ENCODE measurements around the gene PLEKHG2.

The PLEKHG2 gene

DNA sequence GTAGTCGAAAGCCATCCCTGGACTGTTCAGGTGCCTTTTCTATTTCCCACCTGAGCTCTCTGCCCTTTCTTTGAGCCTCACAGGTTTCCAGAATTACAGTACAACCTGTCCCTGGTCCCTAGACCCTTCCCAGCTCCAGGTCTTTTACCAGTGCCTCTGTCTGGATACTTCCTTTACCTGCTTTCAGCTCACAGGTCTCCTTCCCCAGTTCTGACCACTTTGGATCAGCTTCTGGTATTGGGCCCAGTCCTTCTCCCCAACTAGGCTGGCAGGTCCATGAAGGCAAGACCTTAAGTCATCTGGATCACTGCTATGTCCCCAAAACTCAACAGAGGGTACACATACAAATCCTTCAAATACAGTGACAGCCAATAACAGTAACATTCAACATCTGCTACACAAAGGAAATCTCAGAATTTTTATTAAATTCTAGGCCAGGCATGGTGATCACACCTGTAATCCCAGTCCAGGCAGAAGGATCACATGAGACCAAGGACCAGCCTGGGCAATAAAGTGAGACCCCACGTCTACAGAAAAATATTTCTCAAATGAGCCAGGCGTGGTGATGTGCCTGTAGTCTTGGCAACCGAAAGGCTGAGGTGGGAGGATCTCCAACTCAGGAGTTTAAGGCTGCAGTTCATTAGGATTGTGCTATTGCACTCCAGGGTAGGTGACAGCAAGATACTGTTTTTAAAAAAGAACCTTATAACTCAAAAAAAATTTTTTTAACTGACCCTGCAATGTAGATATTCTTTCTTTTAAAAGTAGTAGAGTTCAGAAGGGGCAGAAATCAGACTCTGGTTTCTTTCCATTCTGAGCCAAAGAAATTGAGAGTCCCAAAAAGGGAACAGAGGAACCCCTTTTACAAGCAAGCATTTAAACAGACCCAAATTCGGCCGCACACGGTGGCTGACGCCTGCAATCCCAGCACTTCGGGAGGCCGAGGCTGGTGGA lies 21.9 kb downstream of the PLEKHG2 start:
- H3K79me2 ChIP-seq (ENCODE audit: control insufficient read depth, insufficient read depth, low read length, unreplicated experiment) = peaks cover 25% of the 10 kb centered on the region
- H3K4me3 ChIP-seq (ENCODE audit: low read depth, low read length) = peak overlapping the region; percentile 92
- H3K4me1 ChIP-seq (ENCODE audit: control insufficient read depth, insufficient read depth, low read length, unreplicated experiment) = peaks cover 11% of the 10 kb centered on the region
- H3K36me3 ChIP-seq (ENCODE audit: insufficient read depth, low read length) = peaks cover 18% of the 10 kb centered on the region; the same call in 1 of the 2 replicates
- H2AFZ ChIP-seq (ENCODE audit: low read length, unreplicated experiment) = no peak overlapping the region
- peak overlapping the region; percentile 62 for H3K27ac ChIP-seq (ENCODE audit: low read depth, low read length)
- H3K27me3 ChIP-seq (ENCODE audit: insufficient read depth, low read length) = no peaks in the 10 kb centered on the region

DNA sequence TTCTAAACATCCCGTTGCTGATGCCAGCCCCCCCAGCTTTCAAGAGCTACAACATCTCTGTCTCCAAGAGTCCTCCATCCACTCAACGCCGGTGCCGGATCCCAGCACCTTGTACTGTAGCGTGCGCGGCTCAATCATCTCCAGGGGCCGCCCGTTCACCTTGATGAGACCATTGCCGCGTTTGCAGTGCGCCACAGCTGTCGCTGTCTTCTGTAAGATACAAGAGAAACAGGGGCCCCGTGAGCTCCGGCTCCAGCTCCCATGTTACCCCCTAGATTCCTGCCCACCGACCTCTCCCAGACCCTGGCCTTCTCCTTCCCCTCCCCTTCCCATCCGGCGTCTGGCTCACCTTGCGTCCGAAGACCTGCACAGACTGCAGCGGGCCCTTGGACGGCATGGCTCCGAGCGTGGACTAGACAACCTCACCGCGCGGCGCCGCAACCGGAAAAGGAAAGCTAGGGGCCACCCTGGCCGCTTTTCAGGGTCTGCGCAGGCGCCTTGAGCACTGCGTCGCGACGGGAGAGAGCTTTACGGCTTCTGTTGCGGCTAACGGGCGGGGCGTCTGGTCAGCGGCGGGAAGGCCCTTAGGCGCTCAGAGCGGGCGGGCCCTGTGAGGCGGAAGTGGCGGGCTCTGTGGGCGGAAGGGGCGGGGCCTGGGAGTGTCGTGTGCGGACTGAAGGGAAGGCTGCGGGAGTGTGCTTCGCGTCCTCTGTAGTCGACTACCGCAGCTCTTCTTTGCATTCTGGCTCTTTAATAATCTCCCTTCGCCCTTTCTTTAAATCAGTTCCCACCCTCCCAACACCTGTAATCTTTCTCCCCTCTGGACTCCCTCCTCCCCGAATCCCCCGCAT lies 23.3 kb downstream of the PLEKHG2 start, which contains the start of gene RPS16:
Gene RPS16 (minus strand): TSS at position 451 of the 851 bp plus-strand sequence. CDS start 54 bp downstream, at position 397.
- peak within 1 kb of the TSS; percentile 92 for H3K4me3 ChIP-seq (ENCODE audit: low read depth, low read length)
- no peak within 1 kb of the TSS for H2AFZ ChIP-seq (ENCODE audit: low read length, unreplicated experiment)
- H3K36me3 ChIP-seq (ENCODE audit: insufficient read depth, low read length) = peaks cover 18% of the 10 kb centered on the region; the same call in 1 of the 2 replicates
- peak within 1 kb of the TSS; percentile 73 for H3K27ac ChIP-seq (ENCODE audit: low read depth, low read length)
- peaks cover 25% of the 10 kb centered on the region for H3K79me2 ChIP-seq (ENCODE audit: control insufficient read depth, insufficient read depth, low read length, unreplicated experiment)
- no peaks in the 10 kb centered on the region for H3K27me3 ChIP-seq (ENCODE audit: insufficient read depth, low read length)
- H3K4me1 ChIP-seq (ENCODE audit: control insufficient read depth, insufficient read depth, low read length, unreplicated experiment) = peaks cover 11% of the 10 kb centered on the region

- H3K27me3 ChIP-seq (ENCODE audit: insufficient read depth, low read length) = no peaks in the 10 kb centered on the region
- peaks cover 18% of the 10 kb centered on the region; the same call in 1 of the 2 replicates for H3K36me3 ChIP-seq (ENCODE audit: insufficient read depth, low read length)
- H2AFZ ChIP-seq (ENCODE audit: low read length, unreplicated experiment) = no peak overlapping the region
- H3K27ac ChIP-seq (ENCODE audit: low read depth, low read length) = peak overlapping the region; percentile 47
- peaks cover 25% of the 10 kb centered on the region for H3K79me2 ChIP-seq (ENCODE audit: control insufficient read depth, insufficient read depth, low read length, unreplicated experiment)
- peak overlapping the region; percentile 92 for H3K4me3 ChIP-seq (ENCODE audit: low read depth, low read length)
- peaks cover 11% of the 10 kb centered on the region for H3K4me1 ChIP-seq (ENCODE audit: control insufficient read depth, insufficient read depth, low read length, unreplicated experiment)
Observed at GRCh38 chr19:39436350-39436716, 23.9 kb downstream of the PLEKHG2 start.

DNA sequence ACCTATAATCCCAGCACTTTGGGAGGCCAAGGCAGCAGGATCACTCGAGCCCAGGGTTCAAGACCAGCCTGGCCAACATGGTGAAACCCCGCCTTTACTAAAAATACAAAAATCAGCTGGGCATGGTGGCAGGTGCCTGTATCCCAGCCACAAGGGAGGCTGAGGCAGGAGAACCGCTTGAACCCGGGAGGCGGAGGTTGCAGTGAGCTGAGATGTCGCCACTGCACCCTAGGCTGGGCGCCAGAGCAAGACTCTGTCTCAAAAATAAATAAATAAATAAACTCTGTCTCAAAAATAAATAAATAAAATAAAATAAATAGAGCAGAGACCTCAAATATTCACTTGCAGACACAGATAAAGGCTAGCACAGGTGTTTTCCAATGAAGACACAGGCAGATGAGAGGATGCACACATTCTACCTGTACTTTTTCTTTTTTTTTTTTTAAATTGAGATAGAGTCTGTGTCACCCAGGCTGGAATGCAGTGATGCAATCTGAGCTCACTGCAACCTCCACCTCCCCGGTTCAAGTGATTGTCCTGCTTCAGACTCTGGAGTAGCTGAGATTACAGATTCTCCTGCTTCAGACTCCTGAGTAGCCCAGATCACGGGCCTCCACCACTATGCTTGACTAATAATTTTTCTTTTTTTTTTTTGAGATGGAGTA lies 25.9 kb downstream of the PLEKHG2 start:
- no peak overlapping the region for H3K4me3 ChIP-seq (ENCODE audit: low read depth, low read length)
- no peaks in the 10 kb centered on the region for H3K27me3 ChIP-seq (ENCODE audit: insufficient read depth, low read length)
- H3K27ac ChIP-seq (ENCODE audit: low read depth, low read length) = no peak overlapping the region
- peaks cover 12% of the 10 kb centered on the region; the same call in 1 of the 2 replicates for H3K36me3 ChIP-seq (ENCODE audit: insufficient read depth, low read length)
- peaks cover 23% of the 10 kb centered on the region for H3K79me2 ChIP-seq (ENCODE audit: control insufficient read depth, insufficient read depth, low read length, unreplicated experiment)
- peaks cover 10% of the 10 kb centered on the region for H3K4me1 ChIP-seq (ENCODE audit: control insufficient read depth, insufficient read depth, low read length, unreplicated experiment)
- H2AFZ ChIP-seq (ENCODE audit: low read length, unreplicated experiment) = no peak overlapping the region

DNA sequence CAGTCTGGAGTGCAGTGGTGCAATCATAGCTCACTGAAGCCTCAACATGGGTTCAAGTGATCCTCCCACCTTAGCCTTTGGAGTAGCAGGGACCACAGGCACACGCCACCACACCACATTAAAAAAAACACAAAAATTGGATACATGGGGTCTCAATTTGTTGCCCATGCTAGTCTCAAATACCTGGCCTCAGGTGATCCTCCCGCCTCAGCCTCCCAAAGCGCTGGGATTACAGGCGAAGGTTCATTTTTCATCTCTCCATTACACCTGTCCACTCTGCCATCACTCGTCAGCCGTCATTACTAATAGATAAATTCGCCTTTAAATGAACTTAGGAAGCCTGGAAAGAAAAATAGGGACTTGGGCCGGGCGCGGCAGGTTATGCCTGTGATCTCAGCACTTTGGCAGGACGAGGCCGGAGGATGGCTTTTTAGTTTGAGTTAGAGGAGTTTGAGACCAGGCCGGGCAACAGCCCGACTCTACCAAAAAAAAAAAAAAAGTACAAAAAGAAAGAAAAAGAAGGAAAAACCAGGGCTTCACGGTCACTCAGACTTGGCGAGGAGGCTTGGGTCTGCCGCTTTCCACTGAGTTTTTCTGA lies 32.2 kb downstream of the PLEKHG2 start:
- Histone ChIP-seq H3K27me3 (ENCODE audit: insufficient read depth, low read length) (no peaks in the 10 kb centered on the region), H3K79me2 (ENCODE audit: control insufficient read depth, insufficient read depth, low read length, unreplicated experiment) (peaks cover 50% of the 10 kb centered on the region), H2AFZ (ENCODE audit: low read length, unreplicated experiment) (peak overlapping the region; percentile 65), H3K4me3 (ENCODE audit: low read depth, low read length) (peak overlapping the region; percentile 98), H3K4me1 (ENCODE audit: control insufficient read depth, insufficient read depth, low read length, unreplicated experiment) (peaks cover 15% of the 10 kb centered on the region), H3K27ac (ENCODE audit: low read depth, low read length) (peak overlapping the region; percentile 89), H3K36me3 (ENCODE audit: insufficient read depth, low read length) (no peaks in the 10 kb centered on the region)

DNA sequence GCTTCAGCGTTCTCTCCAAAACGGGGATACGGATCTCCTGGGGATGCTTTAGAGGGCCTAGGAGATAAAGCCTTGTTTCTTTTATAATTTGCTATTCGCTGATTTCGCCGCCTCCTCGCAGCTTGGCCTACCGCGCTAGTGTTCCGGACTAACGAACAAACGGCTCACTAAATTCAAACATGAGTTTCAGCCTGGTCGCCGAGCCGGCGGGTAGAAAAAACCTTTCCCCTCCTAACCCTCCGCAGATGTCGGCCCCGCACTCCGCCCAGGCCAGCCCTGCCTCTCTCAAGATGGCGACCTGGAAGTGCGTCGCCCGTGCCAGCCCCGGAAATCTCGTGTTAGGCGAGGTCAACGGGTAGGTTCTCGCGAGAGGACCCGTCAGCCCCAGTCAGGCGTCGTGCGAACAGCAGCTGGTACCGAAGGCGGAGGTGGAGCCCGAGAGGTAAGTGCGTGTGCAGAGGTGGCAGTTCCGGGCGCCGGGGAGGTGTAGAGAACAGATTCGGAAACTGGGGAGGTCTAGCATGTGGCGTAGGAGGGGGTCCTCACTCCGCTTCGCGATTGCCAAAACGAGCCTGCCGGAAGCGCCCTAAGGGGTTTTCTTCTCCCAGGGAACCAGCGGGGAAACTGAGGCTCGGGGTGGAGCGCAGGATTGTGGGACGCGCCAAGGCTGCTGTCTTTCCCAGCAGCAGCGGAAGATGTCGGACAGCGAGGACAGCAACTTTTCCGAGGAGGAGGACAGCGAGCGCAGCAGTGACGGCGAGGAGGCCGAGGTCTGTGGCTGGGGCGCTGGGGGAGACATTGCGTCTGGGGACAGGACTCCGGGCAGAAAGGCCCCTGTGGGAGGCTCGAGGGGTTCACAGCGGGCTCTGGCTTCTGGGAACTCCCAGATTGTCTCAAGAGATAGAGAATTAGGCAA lies 33.0 kb downstream of the PLEKHG2 start, which contains the start of gene SUPT5H:
Gene SUPT5H (plus strand): TSS at position 387 of the 916 bp plus-strand sequence. CDS start 309 bp downstream, at position 696.
- peaks cover 15% of the 10 kb centered on the region for H3K4me1 ChIP-seq (ENCODE audit: control insufficient read depth, insufficient read depth, low read length, unreplicated experiment)
- peak within 1 kb of the TSS; percentile 85 for H2AFZ ChIP-seq (ENCODE audit: low read length, unreplicated experiment)
- no peaks in the 10 kb centered on the region for H3K36me3 ChIP-seq (ENCODE audit: insufficient read depth, low read length)
- H3K27me3 ChIP-seq (ENCODE audit: insufficient read depth, low read length) = no peaks in the 10 kb centered on the region
- peaks cover 58% of the 10 kb centered on the region for H3K79me2 ChIP-seq (ENCODE audit: control insufficient read depth, insufficient read depth, low read length, unreplicated experiment)
- H3K4me3 ChIP-seq (ENCODE audit: low read depth, low read length) = peak within 1 kb of the TSS; percentile 98
- H3K27ac ChIP-seq (ENCODE audit: low read depth, low read length) = peak within 1 kb of the TSS; percentile 89

DNA sequence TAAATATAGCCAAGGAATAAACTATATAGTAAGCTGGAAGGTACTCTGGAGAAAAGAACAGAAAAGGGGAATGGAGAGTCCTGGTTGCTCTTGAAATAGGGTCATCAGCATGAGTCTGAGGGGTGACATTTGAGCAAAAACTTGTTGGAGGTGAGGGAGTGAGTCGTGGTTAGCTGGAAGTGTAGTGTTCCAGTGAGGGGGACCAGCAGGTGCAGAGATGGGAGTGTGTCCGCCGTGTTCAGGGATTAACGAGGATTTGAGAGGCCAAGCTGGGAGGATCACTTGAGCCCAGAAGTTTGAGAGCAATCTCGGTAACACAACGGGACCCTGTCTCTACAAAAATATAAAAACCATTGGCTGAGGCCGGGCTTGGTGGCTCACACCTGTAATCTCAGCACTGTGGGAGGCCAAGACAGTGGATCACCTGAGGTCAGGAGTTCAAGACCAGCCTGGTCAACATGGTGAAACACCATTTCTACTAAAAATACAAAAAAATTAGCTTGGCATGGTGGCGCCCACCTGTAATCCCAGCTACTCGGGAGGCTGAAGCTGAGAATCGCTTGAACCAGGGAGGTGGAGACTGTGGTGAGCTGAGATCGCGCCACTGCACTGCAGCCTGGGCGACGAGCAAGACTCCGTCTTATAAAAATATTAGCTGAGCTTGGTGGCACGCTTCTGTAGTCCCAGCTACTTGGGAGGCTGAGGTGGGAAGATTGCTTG lies 34.1 kb downstream of the PLEKHG2 start:
- peak overlapping the region; percentile 89; the same call in 1 of the 2 replicates for H3K27ac ChIP-seq (ENCODE audit: low read depth, low read length)
- peaks cover 15% of the 10 kb centered on the region for H3K4me1 ChIP-seq (ENCODE audit: control insufficient read depth, insufficient read depth, low read length, unreplicated experiment)
- no peaks in the 10 kb centered on the region for H3K27me3 ChIP-seq (ENCODE audit: insufficient read depth, low read length)
- no peaks in the 10 kb centered on the region for H3K36me3 ChIP-seq (ENCODE audit: insufficient read depth, low read length)
- H2AFZ ChIP-seq (ENCODE audit: low read length, unreplicated experiment) = no peak overlapping the region
- peak overlapping the region; percentile 98 for H3K4me3 ChIP-seq (ENCODE audit: low read depth, low read length)
- H3K79me2 ChIP-seq (ENCODE audit: control insufficient read depth, insufficient read depth, low read length, unreplicated experiment) = peaks cover 68% of the 10 kb centered on the region

GRCh38 chr19:39448271-39448670 lies 35.8 kb downstream of the PLEKHG2 start:
- H3K27me3 ChIP-seq (ENCODE audit: insufficient read depth, low read length) = no peaks in the 10 kb centered on the region
- no peak overlapping the region for H3K27ac ChIP-seq (ENCODE audit: low read depth, low read length)
- peaks cover 81% of the 10 kb centered on the region for H3K79me2 ChIP-seq (ENCODE audit: control insufficient read depth, insufficient read depth, low read length, unreplicated experiment)
- H3K4me3 ChIP-seq (ENCODE audit: low read depth, low read length) = no peak overlapping the region
- peaks cover 15% of the 10 kb centered on the region for H3K4me1 ChIP-seq (ENCODE audit: control insufficient read depth, insufficient read depth, low read length, unreplicated experiment)
- H2AFZ ChIP-seq (ENCODE audit: low read length, unreplicated experiment) = no peak overlapping the region
- H3K36me3 ChIP-seq (ENCODE audit: insufficient read depth, low read length) = no peaks in the 10 kb centered on the region

Data from ACC112 (cell line).